ENCODE data around the gene ZFP92. TPM values are rescaled to one million over a fixed set of nuclear protein-coding genes. Genes with fewer than 3 reads are reported as not detected.

Gene ZFP92
- total and polyA plus RNA-seq, 2 of the 8 experiments (the other 6 are each of a cell fraction or from before 2014, with no cell fraction given), result 0.14 to 0.41 TPM

DNA sequence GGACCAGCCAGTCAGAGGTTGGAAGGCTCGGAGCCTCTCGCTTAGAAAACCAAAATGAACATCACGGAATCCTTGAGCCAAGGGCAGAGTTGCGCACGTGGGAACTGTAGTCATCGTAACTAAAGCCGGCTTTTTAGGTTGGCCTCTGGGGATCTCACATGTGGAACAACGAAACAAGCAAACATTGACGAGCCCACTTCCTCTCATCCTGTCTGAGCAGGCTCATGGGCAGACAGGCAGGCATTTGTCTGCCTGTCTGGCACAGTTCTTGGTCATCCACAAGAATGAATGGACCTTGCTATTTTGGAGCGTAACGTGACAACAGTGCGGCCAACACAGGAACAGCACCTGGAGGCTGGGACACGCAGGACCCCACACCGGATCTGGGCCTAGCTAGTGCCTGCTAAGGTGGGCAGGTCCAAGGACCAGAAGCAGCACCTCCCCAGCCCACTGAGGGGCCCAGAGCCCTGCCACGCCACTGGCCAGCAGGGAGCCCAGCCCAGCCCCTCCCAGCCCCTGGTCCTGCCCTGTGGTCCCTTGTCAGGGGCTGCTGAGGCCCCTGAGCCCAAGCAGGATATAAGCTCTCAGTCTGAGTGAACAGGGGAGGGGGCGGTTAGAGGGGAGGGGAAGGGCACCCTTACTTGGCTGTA, 43.8 kb downstream of the ZFP92 start:
- Histone ChIP-seq H4K20me1 (replicated peaks in 1 of 2; ENCODE audit: control insufficient read depth in 1 of 2, insufficient read depth in 2 of 2, low read length in 2 of 2) (peaks cover 0 to 2% of the 10 kb centered on the region in 2 experiments), H3K14ac (ENCODE audit: insufficient read length) (no peak overlapping the region), H3K27ac (ENCODE audit: low read depth, low read length) (no peak overlapping the region), H3K4me3 (ENCODE audit: extremely low read depth in 1 of 4, insufficient read depth in 2 of 4, low read depth in 3 of 4, low read length in 4 of 4) (no peak overlapping the region), H3K9ac (replicated peaks in 1 of 4; ENCODE audit: extremely low read depth in 1 of 4, low read depth in 3 of 4, low read length in 3 of 4) (no peak overlapping the region), H3K36me3 (ENCODE audit: control insufficient read depth in 2 of 4, insufficient read depth in 4 of 4, low read length in 3 of 4) (peaks cover 0 to 10% (median 0%) of the 10 kb centered on the region in 4 experiments; a peak in 3 of 8 replicates), H3K4me2 (ENCODE audit: insufficient read depth in 1 of 2, low read depth in 2 of 2, low read length in 2 of 2) (no peak overlapping the region), H3K4ac (replicated peaks; ENCODE audit: insufficient read length, low read depth, low read length) (no peak overlapping the region), H2AFZ (ENCODE audit: low read length) (no peak overlapping the region), H2BK12ac (ENCODE audit: low read depth, low read length) (no peak overlapping the region), H3K18ac (ENCODE audit: extremely low read depth, low read length) (no peak overlapping the region), H2AK5ac (ENCODE audit: low read depth, low read length) (no peak overlapping the region), H3K23me2 (ENCODE audit: low read depth, low read length) (no peaks in the 10 kb centered on the region), H3K27me3 (replicated peaks in 1 of 4; ENCODE audit: control insufficient read depth in 3 of 4, extremely low read depth in 1 of 4, insufficient read depth in 3 of 4, low read length in 3 of 4) (no peaks in the 10 kb centered on the region), H4K5ac (ENCODE audit: insufficient read length, low read depth, low read length) (no peak overlapping the region), H2BK5ac (ENCODE audit: low read depth, low read length) (no peak overlapping the region), H2BK15ac (ENCODE audit: low read length) (no peak overlapping the region), H3K79me1 (ENCODE audit: low read depth, low read length) (no peaks in the 10 kb centered on the region), H2BK120ac (replicated peaks; ENCODE audit: low read depth, low read length) (no peak overlapping the region), H3K56ac (replicated peaks; ENCODE audit: insufficient read length, low read depth, low read length) (no peak overlapping the region), H3K9me3 (ENCODE audit: insufficient read depth in 2 of 2, low read depth in 1 of 2, low read length in 1 of 2) (no peaks in the 10 kb centered on the region), H2BK20ac (ENCODE audit: low read length) (no peak overlapping the region), H3K23ac (ENCODE audit: insufficient read length) (no peak overlapping the region), H3K79me2 (ENCODE audit: control insufficient read depth in 1 of 2, insufficient read depth in 2 of 2, low read length in 2 of 2) (no peaks in the 10 kb centered on the region), H4K8ac (ENCODE audit: extremely low read depth, insufficient read depth, low read length) (no peak overlapping the region), H4K91ac (replicated peaks; ENCODE audit: insufficient read length, low read length) (no peak overlapping the region), H3K4me1 (replicated peaks in 1 of 4; ENCODE audit: control insufficient read depth in 3 of 4, insufficient read depth in 4 of 4, low read length in 3 of 4) (no peaks in the 10 kb centered on the region)
- CTCF ChIA-PET (ENCODE audit: partially characterized antibody), result interaction anchor here (1.3 to 1.7 kb wide), 3 partner anchors 17 to 84 kb away, joined by 4 read pairs; no protein-coding TSS in a partner anchor
- TF ChIP-seq FOSL1 (IDR thresholded peaks at IDR 0.05; ENCODE audit: insufficient read depth, low read depth, low read length) (no peak), KDM1A (IDR thresholded peaks at IDR 0.05; ENCODE audit: borderline replicate concordance, low read length) (no peak), ZNF274 (IDR thresholded peaks at IDR 0.05; ENCODE audit: borderline replicate concordance, extremely low read depth, low read length) (no peak), GABPA (IDR thresholded peaks at IDR 0.05; ENCODE audit: borderline replicate concordance, insufficient read depth, low read length) (no peak), TAF7 (optimal IDR thresholded peaks at IDR 0.05; ENCODE audit: borderline replicate concordance, low read depth, low read length) (no peak), TCF12 (IDR thresholded peaks at IDR 0.05; ENCODE audit: low read depth, low read length) (no peak), ASH2L (IDR thresholded peaks at IDR 0.05; ENCODE audit: low read length) (no peak), SIRT6 (IDR thresholded peaks at IDR 0.05; ENCODE audit: low read length) (no peak), EZH2 (IDR thresholded peaks at IDR 0.05; ENCODE audit: low read depth, low read length, severe bottlenecking) (no peak), SIX5 (IDR thresholded peaks at IDR 0.05; ENCODE audit: low read depth, low read length) (no peak)
- TF ChIP-seq, protein P1, sequence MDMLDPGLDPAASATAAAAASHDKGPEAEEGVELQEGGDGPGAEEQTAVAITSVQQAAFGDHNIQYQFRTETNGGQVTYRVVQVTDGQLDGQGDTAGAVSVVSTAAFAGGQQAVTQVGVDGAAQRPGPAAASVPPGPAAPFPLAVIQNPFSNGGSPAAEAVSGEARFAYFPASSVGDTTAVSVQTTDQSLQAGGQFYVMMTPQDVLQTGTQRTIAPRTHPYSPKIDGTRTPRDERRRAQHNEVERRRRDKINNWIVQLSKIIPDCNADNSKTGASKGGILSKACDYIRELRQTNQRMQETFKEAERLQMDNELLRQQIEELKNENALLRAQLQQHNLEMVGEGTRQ (IDR thresholded peaks at IDR 0.05; ENCODE audit: low read length), result no peak
- POLR2A ChIA-PET (ENCODE audit: partially characterized antibody), result interaction anchor here (1.2 kb wide), 1 partner anchor 9 kb away, joined by 3 read pairs; the partner anchor contains the start of gene TREX2
- 92% methylated on average over 8 of the region's 16 CpGs; no CpG with 5 or more reads in 1 of the 2 experiments for WGBS, 2 experiments (ENCODE audit: extremely low coverage in 1 of 2, insufficient coverage in 1 of 2, insufficient read length in 1 of 2, insufficient replicate concordance in 2 of 2, low coverage in 1 of 2, low lambda C conversion rate in 2 of 2, missing lambda C conversion rate in 1 of 2)
- DNase-seq (ENCODE audit: low read depth in 1 of 2, low spot score in 2 of 2) (no peak), FAIRE-seq (no peak)

Measured in H1 (cell line).